ENCODE data around the gene NYAP2.

NYAP2 gene

DNA sequence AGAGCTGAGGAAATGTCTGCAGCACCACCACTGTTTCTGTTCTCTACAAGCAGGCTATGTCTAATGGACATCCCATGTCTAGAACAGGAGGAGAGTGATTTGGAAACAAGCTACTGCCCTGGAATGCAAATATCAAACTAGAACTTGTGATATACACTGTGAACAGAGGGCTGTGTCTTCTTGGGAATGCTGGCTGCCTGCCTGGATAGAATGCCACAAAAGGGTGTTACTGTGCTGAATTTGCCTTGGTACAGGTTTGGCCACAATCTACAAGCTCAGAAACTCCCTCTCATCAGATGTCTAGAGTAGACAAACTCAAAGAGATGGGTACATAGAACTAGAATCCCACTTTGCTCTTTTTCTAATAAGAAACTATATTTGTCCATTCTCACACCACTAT, 170.5 kb downstream of the NYAP2 start:
- no peak for DNase-seq

DNA sequence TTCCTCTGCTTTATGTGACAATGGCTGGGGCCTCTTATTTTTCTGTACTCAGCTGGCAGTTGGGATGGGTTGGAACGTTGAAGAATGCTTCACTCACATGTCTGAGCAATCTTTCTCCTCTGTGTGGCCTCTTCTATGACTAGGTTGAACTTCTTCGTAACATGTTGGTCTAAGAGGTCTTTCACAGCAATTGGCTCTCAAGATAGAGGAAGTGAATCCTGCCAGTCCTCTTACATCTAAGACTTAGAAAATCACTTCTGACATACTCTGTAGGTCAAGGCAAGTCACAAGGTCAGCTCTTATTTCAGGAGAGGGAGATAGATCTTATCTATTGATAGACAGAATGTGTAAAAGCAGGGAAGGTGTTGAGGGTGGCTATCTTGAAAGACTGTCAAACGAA, 174.1 kb downstream of the NYAP2 start:
- no peak for DNase-seq

DNA sequence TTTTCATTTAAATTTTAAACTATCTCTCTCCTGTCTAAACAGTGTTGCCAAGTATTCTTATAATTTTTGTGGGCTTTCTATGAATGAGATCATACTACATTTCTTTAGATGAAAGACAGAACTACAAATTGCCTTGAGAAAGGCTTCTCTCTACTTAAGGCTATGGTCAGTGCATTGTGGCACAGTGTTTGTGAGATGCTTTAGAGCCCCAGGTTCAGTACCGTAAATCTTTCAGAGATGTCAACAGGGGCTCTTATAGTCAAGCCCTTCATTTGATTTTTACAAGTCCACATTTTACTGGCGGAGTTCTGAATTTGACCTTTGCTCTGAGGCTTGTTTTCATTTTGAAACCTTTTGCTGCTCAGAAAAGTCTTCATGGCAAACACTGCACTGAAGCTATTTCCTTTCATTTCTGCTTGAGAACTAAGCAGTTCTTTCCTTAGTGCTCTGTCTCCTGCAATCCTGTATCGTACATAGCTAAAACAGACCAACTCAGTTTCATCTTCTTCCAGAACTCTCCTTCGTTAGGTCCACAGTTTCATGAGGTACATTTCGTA, 175.2 kb downstream of the NYAP2 start:
- DNase-seq = no peak

DNA sequence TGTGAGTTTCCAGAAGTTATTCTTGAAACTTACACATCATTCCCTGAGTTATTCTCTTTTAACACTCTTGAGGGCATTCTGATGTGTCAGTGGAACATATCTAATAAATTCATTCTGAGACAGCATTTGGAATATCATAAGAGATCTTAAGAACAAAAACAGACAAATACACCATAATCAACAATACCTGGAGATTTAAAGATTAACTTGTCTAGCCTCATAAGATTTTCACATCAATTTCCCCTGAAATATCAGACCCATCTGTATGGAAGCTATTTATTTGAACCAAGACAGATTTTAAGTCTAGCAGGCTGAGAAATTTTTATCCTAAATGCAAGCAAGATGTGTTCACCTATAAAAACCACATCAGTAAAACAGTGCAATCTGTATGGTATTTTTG, 181.6 kb downstream of the NYAP2 start:
- no peak for DNase-seq

DNA sequence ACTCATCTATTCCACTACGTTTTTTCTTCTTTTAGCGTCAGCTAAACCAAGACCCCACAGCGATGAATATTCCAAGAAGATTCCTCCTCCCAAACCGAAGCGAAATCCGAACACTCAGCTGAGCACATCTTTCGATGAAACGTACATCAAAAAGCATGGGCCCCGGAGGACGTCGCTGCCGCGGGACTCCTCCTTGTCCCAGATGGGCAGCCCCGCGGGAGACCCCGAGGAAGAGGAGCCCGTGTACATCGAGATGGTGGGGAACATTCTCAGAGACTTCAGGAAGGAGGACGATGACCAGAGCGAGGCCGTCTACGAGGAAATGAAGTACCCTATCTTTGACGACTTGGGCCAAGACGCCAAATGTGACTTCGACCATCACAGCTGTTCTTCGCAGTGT, 182.4 kb downstream of the NYAP2 start:
- DNase-seq = no peak

DNA sequence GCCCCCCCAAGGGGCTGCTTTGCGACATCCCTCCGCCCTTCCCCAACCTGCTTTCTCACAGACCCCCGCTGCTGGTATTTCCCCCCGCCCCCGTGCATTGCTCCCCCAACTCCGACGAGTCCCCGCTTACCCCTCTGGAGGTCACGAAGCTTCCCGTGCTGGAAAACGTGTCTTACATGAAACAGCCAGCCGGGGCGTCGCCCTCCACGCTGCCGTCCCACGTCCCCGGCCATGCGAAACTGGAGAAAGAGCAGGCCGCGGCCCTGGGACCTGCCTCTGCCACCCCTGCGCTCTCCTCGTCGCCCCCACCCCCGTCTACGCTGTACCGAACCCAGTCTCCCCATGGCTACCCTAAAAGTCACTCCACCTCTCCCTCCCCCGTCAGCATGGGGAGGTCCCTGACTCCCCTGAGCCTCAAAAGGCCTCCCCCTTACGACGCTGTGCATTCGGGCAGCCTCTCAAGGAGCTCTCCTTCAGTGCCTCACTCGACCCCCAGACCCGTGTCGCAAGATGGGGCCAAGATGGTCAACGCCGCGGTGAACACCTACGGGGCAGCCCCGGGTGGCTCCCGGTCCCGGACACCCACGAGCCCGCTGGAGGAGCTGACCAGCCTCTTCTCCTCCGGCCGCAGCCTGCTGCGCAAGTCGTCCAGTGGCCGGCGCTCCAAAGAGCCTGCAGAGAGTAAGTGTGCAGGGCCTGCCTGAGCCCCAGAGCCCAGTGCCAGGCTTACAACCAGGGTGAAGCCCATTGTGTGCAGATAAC, 183.0 kb downstream of the NYAP2 start:
- no peak for DNase-seq

DNA sequence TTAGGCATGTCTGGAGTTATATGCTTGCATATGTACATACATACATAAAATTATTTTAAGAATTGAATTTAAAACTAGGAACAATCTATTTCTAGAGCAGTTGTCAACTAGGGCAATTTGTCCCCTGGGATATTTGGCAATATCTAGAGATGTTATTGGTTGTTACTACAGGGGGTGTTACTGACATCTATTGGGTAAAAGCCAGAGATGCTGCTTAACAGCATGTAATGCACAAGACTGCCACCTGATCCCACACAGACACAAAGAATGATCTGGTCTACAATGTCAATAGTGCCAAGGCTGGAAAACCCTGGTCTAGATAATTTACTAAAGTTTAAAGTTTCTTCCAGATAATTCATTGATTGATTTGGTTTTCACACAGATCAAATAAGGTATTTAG, 185.3 kb downstream of the NYAP2 start:
- no peak for DNase-seq

DNA sequence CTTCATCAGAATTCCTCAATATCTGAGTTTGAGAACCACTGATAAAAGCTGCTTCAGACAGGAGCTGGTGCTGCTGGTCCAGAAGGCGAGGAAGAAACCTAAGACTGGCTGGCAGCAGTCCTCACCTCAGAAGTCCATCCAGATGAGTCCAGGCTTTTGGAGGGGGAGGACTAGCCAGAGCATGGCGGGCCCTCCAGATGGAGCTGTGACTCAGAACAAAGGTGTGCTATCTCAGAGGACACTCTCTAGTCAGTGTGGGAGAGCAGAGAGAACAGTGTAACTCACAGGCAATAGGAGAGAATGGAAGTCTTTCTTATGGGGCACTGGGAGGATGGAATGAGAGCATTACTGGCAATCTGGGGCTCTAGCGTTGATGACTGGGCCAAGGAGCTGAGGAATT, 191.4 kb downstream of the NYAP2 start:
- DNase-seq = no peak

DNA sequence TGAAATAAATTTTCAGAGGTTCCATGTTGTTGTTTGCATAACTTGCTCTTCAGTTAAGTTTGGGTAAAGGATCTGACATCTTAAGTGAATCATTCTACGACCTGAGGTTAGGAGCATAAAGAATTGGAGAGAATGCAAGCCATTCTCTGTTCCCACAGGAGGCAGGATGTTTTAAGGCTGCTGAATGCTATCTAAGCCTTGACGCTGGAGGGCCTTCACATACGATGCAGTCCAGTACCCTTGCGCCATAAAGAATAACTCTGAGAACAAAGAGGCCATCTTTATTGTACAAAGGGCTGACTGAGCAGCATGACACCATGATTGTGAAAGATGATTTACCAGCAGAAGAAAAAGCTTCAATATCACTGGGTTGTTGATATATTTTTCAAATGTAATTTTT, 198.4 kb downstream of the NYAP2 start:
- DNase-seq = no peak

DNA sequence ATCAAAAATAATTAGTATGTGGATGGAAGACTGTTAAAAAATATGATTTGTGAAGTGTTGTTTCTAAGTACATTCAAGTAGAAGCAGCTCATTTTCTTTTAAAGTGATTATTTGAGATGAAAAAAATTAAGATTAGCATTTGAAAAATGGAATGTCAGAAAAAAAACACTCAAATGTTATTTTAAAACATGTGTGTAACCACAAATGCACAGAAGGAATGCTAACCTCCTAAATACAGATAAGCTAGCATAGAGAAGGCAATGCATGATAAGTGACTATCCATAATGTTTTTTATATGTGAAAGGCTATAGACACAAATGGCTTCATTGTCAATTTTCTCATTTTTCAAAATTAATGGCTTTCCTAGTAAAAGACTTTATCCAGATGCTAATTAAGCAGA, 198.9 kb downstream of the NYAP2 start:
- DNase-seq = no peak

DNA sequence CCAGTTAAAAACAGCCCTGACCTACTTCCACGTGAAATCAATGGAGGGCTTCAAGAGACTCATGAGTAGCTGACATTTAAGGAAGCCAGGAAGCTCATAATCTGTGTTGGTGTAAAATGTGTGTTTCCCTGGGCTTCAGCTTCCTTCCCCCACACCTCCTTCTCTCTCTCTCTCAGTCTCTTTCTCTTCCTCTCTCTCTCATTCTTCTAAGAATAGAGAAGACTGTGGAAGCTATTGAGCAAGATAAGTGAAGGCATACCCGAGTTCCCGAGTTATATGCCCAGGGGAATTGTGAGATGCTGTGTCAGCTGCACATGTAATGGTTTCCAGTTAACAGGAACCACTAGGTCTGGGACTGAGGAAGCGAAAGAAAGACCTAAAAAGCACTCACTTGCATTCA, 199.4 kb downstream of the NYAP2 start:
- DNase-seq = no peak

DNA sequence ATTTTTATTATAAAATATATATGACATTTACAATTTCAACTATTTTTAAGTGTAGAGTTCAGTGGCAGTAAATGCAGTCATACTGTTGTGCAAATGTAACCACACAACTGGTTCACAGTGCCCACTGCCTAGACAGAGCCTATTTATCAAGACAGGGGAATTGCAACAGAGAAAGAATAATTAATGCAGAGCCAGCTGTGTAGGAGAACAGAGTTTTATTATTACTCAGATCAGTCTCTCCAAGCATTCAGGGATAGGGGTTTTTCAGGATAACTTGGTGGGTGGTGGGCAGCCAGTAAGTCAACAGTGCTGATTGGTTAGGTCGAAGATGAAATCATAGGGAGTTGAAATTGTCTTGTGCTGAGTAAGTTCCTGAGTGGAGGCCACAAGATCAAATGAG, 200.3 kb downstream of the NYAP2 start:
- DNase-seq = no peak

DNA sequence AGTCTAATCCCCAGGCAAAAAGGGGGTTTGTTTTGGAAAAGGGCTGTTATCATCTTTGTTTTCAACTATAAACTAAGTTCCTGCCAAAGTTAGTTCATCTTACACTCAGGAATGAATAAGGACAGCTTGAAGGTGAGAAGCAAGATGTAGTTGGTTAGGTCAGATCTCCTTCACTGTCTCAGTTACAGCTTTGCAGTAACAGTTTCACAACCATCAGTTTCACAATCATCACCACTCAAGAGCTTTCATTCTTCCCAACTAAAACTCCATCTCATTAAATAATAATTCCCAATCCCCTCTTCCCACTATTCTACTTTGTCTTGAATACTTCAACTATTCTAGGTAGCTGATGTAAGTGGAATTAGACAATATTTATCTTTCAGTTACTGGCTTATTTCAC, 200.9 kb downstream of the NYAP2 start:
- no peak for DNase-seq

DNA sequence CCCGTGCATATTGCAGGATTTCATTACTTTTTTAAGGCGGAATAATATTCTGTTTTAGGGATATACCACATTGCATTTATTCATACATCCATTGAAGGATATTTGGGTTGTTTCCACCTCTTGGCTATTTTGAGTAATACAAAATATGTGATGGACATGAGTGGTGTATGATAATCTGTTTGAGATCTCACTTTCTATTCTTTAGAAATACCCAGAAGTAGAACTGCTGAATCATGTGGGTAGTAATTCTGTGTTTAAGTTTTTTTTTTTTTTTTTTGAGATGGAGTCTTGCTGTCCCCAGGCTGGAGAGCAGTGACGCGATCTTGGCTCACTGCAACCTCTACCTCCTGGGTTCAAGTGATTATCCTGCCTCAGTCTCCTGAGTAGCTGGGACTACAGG, 201.4 kb downstream of the NYAP2 start:
- no peak for DNase-seq

DNA sequence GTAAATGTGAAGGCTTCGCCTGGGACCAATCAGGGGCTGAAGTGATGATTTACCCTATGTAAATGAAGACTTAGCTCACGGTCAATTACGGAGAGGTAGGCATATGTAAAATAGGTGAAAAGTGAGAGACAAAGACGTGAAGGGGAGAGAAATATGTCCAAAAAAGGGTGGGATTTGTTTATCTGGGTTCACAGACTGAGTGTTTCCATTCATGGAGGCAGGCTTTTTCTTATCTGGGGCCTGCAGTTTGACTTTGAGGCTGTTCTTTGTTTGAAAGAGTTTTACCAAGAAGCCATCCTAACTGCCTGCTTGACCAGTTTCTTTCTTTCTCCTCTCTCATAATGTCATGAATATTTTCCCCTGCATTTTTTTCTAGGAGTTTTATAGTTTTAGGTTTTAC, 202.7 kb downstream of the NYAP2 start:
- DNase-seq = no peak

DNA sequence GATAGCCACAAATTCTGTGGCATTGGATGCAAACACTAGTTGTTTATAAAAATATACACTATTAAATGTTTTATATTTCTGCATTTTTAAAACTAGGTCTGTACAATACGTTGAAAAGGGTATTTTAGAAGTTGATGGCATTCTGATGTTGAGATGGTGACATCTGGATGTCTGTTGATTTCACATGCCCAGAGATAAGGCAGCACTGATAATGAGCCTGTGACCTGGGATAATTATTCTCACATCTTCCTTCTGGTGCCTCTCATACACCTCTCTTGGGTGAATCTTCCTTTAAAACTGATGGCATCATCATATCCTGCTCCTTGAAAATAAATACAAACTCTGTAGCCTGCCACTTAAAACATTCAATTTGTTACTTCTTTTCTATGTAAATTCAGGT, 208.6 kb downstream of the NYAP2 start:
- DNase-seq = no peak

DNA sequence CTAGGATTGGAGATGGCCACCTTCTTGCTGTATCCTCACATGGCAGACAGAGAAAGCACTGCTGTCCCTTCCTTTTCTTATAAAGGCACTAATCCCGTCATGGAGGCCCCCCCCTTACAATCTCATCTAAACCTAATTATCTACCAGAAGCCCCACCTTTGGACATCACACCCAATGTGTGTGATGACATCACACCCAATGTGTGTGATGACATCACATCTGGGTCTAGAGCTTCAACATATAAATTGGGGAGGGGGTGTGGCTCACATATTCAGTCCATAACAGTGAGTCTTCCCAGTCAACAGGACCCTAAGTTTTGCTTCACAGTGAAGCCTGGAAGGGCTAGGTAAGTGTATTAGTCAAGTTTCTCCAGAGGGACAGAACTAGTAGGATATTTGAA, 213.1 kb downstream of the NYAP2 start:
- no peak for DNase-seq

DNA sequence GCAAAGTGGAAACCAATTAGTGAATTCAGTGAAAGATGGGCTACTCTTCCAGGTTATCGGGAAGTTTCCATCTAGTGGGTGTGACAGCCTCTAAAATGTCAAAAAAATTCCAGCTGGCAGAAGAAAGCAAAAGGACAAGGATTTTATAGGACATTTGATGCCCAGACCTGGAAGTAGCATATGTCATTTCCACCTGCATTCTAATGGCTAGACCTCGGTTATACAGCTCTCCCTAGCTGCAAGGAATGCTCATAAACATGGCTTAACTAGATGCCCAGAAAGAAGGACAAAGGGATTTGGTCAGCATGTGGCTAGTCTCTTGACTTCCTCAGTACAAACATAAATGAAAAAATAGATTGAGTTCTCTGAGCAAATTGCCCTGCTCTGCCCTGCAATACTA, 215.4 kb downstream of the NYAP2 start:
- DNase-seq = no peak

DNA sequence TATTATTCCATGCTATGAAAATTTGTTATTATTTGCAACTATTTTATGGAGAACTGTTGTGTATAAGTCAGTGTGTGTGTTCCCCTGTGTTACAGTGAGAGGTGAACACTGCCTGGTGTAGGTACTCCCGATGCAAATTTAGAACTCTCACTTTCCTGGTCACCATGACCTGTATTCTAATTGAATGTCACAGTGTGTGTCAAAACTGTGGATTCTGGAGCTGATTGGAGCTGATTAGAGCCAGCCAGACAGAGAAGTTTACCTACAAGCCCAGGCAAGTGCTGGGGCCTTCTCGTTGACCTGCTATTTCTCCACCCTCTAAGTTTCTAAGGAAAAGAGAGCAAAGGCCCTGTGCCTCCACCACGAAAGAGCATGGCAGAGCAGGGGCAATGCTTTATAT, 216.0 kb downstream of the NYAP2 start:
- DNase-seq = no peak

DNA sequence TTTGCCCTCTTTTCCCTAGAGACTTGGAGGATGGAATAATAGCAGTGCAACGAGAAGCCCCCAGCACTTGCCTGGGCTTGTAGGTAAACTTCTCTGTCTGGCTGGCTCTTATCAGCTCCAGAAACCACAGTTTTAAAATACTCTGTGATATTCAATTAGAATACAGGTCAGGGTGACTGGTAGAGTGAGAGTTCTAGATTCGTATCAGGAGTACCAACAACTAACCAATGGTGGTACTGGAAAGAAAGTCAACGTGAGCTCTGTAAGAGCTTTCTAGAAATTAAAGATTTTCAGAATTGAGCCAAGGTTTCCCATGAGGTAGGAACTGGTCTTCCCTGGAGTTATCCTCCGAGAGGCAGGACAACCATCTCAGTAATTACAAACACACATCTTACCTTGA, 216.9 kb downstream of the NYAP2 start:
- no peak for DNase-seq

DNA sequence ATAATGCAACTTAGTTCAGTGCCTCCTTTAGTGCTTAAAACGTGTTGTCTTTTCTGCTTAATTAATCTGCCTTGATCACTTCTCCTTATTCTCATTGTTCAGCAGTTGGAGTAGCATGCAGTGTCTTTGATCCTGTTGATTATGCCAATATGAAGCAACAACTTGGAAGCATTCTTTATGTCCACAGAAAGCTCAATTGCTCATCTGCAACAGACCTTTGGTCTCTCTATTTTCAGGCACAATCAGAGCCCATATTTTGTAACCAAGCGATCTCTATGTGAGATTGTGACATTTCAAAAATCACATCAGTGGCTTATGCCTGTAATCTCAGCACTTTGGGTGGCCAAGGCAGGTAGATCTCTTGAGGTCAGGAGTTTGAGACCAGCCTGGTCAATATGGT, 217.3 kb downstream of the NYAP2 start:
- DNase-seq = no peak

DNA sequence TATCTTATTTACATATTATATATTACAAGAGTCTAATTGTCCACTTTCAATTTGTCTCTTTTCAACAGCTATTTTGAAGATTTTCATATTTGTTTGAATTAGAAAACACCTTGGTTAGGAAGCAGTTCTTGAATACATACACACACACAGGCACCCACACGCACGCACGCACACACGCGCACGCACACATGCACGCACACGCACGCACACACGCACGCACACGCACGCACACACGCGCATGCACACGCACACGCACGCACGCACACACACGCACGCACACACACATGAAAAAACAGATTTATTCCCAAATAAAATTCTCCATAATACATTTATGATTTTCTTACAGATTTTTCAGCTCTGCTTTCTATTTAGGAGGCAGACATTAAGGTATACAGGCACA, 220.7 kb downstream of the NYAP2 start:
- DNase-seq = no peak

DNA sequence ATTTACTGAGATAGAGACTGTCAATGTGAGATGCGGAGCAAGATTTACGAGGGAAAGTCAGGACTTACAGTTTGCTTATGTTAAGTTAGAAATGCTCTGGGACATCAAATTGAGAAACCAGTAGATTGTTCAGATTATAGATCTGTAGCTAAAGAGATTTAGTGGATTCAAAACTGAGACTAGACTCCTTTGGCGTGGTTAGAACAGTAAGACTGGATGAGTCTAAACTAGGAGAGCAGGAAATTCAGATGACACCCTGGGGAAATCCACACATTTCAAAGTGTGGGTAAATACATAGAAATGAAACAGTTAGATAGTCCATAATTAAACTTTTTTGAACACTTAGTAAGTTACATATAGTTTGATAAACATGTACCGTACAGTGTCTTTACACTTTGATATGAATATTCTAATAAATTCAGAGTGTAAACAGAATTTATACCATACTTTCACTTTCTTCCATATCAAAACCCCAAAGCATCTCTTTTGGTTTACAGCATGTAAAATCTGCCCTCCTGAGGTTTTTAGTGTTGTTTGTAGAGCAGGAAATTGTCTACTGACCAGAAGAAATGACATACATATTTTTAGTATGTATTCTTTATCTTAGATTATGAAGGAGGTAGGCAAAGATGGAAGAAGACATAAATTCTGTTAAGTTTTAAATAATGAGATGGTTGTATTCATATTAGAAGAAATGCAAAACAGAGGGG, 231.5 kb downstream of the NYAP2 start:
- DNase-seq = no peak

DNA sequence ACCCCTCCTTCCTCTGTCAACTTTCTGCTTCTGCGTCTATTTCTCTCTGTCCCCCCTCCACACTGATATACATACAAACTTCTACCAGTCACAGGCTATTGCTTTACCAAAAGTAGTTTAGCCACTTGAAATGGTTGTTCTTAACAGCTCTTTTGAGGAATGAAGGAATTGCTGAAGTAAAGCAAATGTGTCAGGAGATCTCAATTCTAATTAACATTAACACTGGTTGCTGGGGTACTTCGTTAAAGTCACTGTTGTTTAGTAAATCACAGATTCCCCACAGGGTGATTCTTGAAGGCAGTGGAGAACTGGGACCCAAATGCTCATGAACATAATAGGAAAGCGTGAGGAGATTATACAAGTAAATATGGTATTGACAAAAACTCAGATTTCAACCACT, 232.8 kb downstream of the NYAP2 start:
- no peak for DNase-seq

DNA sequence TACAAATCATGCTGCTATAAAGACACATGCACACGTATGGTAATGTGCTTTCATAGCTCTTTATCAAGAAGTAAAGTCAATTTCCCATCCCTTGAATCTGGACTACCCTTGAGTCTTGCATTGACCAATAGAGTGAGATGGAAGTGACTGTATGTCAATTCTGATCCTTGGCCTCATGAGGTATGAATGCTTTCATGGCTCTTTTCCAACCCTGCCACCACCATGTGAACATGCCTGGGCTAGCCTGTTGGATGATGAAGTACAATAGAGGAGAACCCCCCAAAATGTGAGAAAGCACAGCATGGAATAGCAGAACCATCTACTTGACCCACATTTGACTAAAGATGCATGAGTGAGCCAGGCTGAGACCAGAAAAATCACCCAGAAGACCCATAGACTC, 237.0 kb downstream of the NYAP2 start:
- no peak for DNase-seq
